Esophagus muscularis mucosa (tissue), 4 donors: ENCODE results near the gene ZFYVE1. TPM values are rescaled to one million over a fixed set of nuclear protein-coding genes. Genes with fewer than 3 reads are reported as not detected.

Source experiments
- DNase-seq: peaks from one replicate; pipeline ENCODE4 v3.0.0-alpha.2; 2017; ENCODE audit errors: extremely low spot score
- H3K27ac ChIP-seq, 4 donors: fragments of 200-600 bp; sonication (generic); replicated peaks in 1 of 4; 1 replicate in 3 of 4; 2 replicates in 1 of 4; pipeline ENCODE4 v1.5.1; 2016 to 2019; ENCODE audit warnings: mild to moderate bottlenecking in 1 of 4
- H3K27me3 ChIP-seq, 4 donors: fragments of 200-600 bp; sonication (generic); one replicate each; pipeline versions ENCODE4 v1.5.1 to v1.6.0; 2016 to 2019
- H3K36me3 ChIP-seq, 4 donors: fragments of 200-600 bp; sonication (generic); one replicate each; pipeline ENCODE4 v1.5.1; 2016 to 2019
- H3K4me1 ChIP-seq, 4 donors: fragments of 200-600 bp; sonication (generic); one replicate each; pipeline ENCODE4 v1.5.1; 2016 to 2019
- H3K4me3 ChIP-seq, 4 donors: fragments of 200-600 bp; sonication (generic); 1 replicate in 2 of 4; 2 replicates in 2 of 4; pipeline ENCODE4 v1.5.1; 2016 to 2019; ENCODE audit warnings: mild to moderate bottlenecking in 4 of 4, moderate library complexity in 1 of 4
- H3K9me3 ChIP-seq, 4 donors: fragments of 200-600 bp; sonication (generic); 1 replicate in 3 of 4; 2 replicates in 1 of 4; pipeline ENCODE4 v1.5.1; 2016 to 2019
- CTCF ChIP-seq, 3 experiments: fragments of 200-600 bp in 2 of 3; fragments of 450-650 bp in 1 of 3; sonication (generic) in 2 of 3; IDR thresholded peaks; one replicate each; pipeline ENCODE4 v1.5.1; 2017 to 2019; ENCODE audit warnings: antibody characterized with exemption in 3 of 3, mild to moderate bottlenecking in 2 of 3, moderate library complexity in 1 of 3
- EP300 ChIP-seq: sonication (generic); formaldehyde crosslinking; IDR thresholded peaks from one replicate; pipeline ENCODE4 v1.6.1; 2017; ENCODE audit warnings: antibody characterized with exemption
- POLR2A ChIP-seq: fragments of 450-650 bp; IDR thresholded peaks from one replicate; pipeline ENCODE4 v1.6.1; 2017; ENCODE audit warnings: antibody characterized with exemption, moderate library complexity, mild to moderate bottlenecking, low read depth
- POLR2AphosphoS5 ChIP-seq, 2 donors: sonication (generic); formaldehyde crosslinking; IDR thresholded peaks; one replicate each; pipeline ENCODE4 v1.6.1; 2017; ENCODE audit warnings: antibody characterized with exemption in 2 of 2
- WGBS: methylation state at CpG from one replicate; pipeline ENCODE4 v1.1.5; 2018; 5-methylcytosine and 5-hydroxymethylcytosine counted together
- intact Hi-C: fragments of 100-400 bp; cut with DNase I; formaldehyde crosslinking; loops from one replicate; pipeline ENCODE4 v1.15.1; 2023
- total RNA-seq, 4 donors: library from RNA; depleted of rRNA; stranded (reverse); fragments of >200 nt; gene quantifications; one replicate each; pipeline versions ENCODE4 v1.1.0 to v1.2.1, GENCODE V29; 2016

ZFYVE1 gene
- 10 to 100 TPM; 18.4 to 26.6 (median 24.1) TPM for total RNA-seq

GRCh38 chr14:73026845-73027542 is at the start of gene ZFYVE1:
TSS of gene ZFYVE1 (minus strand) at chr14:73027106. CDS start at chr14:73024508, 2,598 bp downstream.
- no peaks in the 10 kb centered on the region for H3K9me3 ChIP-seq
- 10% methylated on average over 4 of the region's 42 CpGs for WGBS
- H3K4me1 ChIP-seq, result peaks cover 30 to 46% (median 45%) of the 10 kb centered on the region in 4 donors
- peak within 1 kb of the TSS; percentile 87 to 91 (median 90) for H3K27ac ChIP-seq
- intact Hi-C loops, result loop anchor here (2.0 kb wide), 1 partner anchor 32 kb away; the partner anchor contains the start of gene RBM25
- peak within 1 kb of the TSS; percentile 71 to 88 (median 82) for H3K4me3 ChIP-seq
- H3K27me3 ChIP-seq, result no peaks in the 10 kb centered on the region
- H3K36me3 ChIP-seq, result peaks cover 8 to 21% (median 16%) of the 10 kb centered on the region in 4 donors
- DNase-seq, result peak; percentile 98
- TF ChIP-seq CTCF (IDR thresholded peaks at IDR 0.05) (peak in 1 of 3 experiments; percentile 27), POLR2A (peak; percentile 61), POLR2AphosphoS5 (IDR thresholded peaks at IDR 0.05) (peak; percentile 96 to 99), EP300 (no peak)

GRCh38 chr14:73069585-73069984 is 42.7 kb upstream of the ZFYVE1 start:
- no peak for TF ChIP-seq EP300
- no peak for TF ChIP-seq CTCF (IDR thresholded peaks at IDR 0.05)
- TF ChIP-seq POLR2AphosphoS5 (IDR thresholded peaks at IDR 0.05), result no peak
- TF ChIP-seq POLR2A, result no peak
- H3K27ac ChIP-seq, result no peak overlapping the region
- H3K4me3 ChIP-seq, result no peak overlapping the region
- H3K27me3 ChIP-seq, result no peaks in the 10 kb centered on the region
- peaks cover 6 to 44% (median 16%) of the 10 kb centered on the region in 4 donors for H3K4me1 ChIP-seq
- peaks cover 18 to 48% (median 35%) of the 10 kb centered on the region in 4 donors for H3K36me3 ChIP-seq
- H3K9me3 ChIP-seq, result no peaks in the 10 kb centered on the region
- intact Hi-C loops, result no loop called here
- DNase-seq, result no peak
- 89% methylated on average over 4 of the region's 4 CpGs for WGBS

- Histone ChIP-seq H3K36me3 (peaks cover 0 to 10% (median 0%) of the 10 kb centered on the region in 4 donors), H3K4me1 (peaks cover 46 to 58% (median 55%) of the 10 kb centered on the region in 4 donors), H3K4me3 (peak overlapping the region; percentile 76 to 94 (median 86)), H3K27ac (peak overlapping the region; percentile 92 to 97 (median 94)), H3K9me3 (no peaks in the 10 kb centered on the region), H3K27me3 (no peaks in the 10 kb centered on the region)
- peak; percentile 92 for DNase-seq
- intact Hi-C loops, result loop anchor here (2.0 kb wide), 1 partner anchor 32 kb away; the partner anchor contains the start of gene ZFYVE1
- 0% methylated on average over 19 of the region's 27 CpGs for WGBS
- no peak for TF ChIP-seq POLR2A
These were observed 32.2 kb upstream of the ZFYVE1 start for GRCh38 chr14:73058922-73059673.

GRCh38 chr14:73058224-73058921 is 31.5 kb upstream of the ZFYVE1 start, which contains the start of gene RBM25:
TSS of gene RBM25 (plus strand) at chr14:73058534. CDS start at chr14:73071642, 13,108 bp downstream.
- Histone ChIP-seq H3K4me1 (peaks cover 43 to 51% (median 48%) of the 10 kb centered on the region in 4 donors), H3K36me3 (peaks cover 0 to 5% (median 0%) of the 10 kb centered on the region in 4 donors), H3K27me3 (no peaks in the 10 kb centered on the region), H3K4me3 (peak within 1 kb of the TSS; percentile 76 to 94 (median 86)), H3K9me3 (no peaks in the 10 kb centered on the region), H3K27ac (peak within 1 kb of the TSS; percentile 92 to 97 (median 94))
- intact Hi-C loops, result loop anchor here (2.0 kb wide), 1 partner anchor 32 kb away; the partner anchor contains the start of gene ZFYVE1
- WGBS, result under 1% methylated on average over 35 of the region's 57 CpGs
- TF ChIP-seq POLR2AphosphoS5 (IDR thresholded peaks at IDR 0.05) (peak; percentile 99), CTCF (IDR thresholded peaks at IDR 0.05) (peak in 1 of 3 experiments; percentile 14), EP300 (no peak), POLR2A (peak; percentile 92)
- DNase-seq, result peak; percentile 99
